H1 (cell line): Measurements from ENCODE around the gene HOMER1. TPM values are rescaled to one million over a fixed set of nuclear protein-coding genes. Genes with fewer than 3 reads are reported as not detected.

Source experiments
- CTCF ChIA-PET: fragments of 300-600 bp; sonication (Branson Sonifier 250); formaldehyde crosslinking; loops from one replicate; lab custom pipeline; 2021; ENCODE audit not compliant: partially characterized antibody; lab: Charles Lee
- POLR2A ChIA-PET: fragments of 300-600 bp; sonication (Branson Sonifier 250); formaldehyde crosslinking; loops from one replicate; lab custom pipeline; 2021; ENCODE audit warnings: inconsistent platforms; ENCODE audit not compliant: partially characterized antibody; lab: Charles Lee
- DNase-seq, 2 experiments: peaks; one replicate each; pipeline versions ENCODE4 v3.0.0 to v3.0.0-alpha.2; 2010 to 2022; ENCODE audit warnings: low spot score in 2 of 2, low read depth in 1 of 2, mixed read lengths in 1 of 2
- FAIRE-seq: peaks from 2 replicates; lab custom pipeline; 2011; peaks lifted over from hg19 to GRCh38; lab: Jason Lieb, UNC
- H2AFZ ChIP-seq: 2 replicates; pipeline ENCODE4 v1.8.1; 2012; ENCODE audit warnings: low read length, inconsistent platforms
- H2AK5ac ChIP-seq: 2 replicates; pipeline ENCODE4 v1.6.1; 2013; ENCODE audit warnings: low read depth, low read length
- H2BK120ac ChIP-seq: replicated peaks from 2 replicates; pipeline ENCODE3; 2013; ENCODE audit warnings: low read depth, low read length, inconsistent platforms
- H2BK12ac ChIP-seq: 2 replicates; pipeline ENCODE4 v1.6.1; 2013; ENCODE audit warnings: low read depth, low read length
- H2BK15ac ChIP-seq: 2 replicates; pipeline ENCODE4 v1.6.1; 2013; ENCODE audit warnings: low read length
- H2BK20ac ChIP-seq: 2 replicates; pipeline ENCODE4 v1.6.1; 2013; ENCODE audit warnings: low read length
- H2BK5ac ChIP-seq: 2 replicates; pipeline ENCODE4 v1.6.1; 2013; ENCODE audit warnings: low read depth, low read length
- H3K14ac ChIP-seq: 2 replicates; pipeline ENCODE4 v1.6.1; 2013; ENCODE audit warnings: inconsistent platforms; ENCODE audit not compliant: insufficient read length
- H3K18ac ChIP-seq: 2 replicates; pipeline ENCODE4 v1.6.1; 2013; ENCODE audit warnings: low read length; ENCODE audit errors: extremely low read depth
- H3K23ac ChIP-seq: 2 replicates; pipeline ENCODE4 v1.6.1; 2013; ENCODE audit warnings: inconsistent platforms; ENCODE audit not compliant: insufficient read length
- H3K23me2 ChIP-seq: 2 replicates; pipeline ENCODE4 v1.6.1; 2013; ENCODE audit warnings: low read depth, low read length
- H3K27ac ChIP-seq: 2 replicates; pipeline ENCODE4 v1.6.1; 2011; ENCODE audit warnings: low read depth, low read length, inconsistent platforms
- H3K27me3 ChIP-seq, 4 experiments: replicated peaks in 1 of 4; 1 replicate in 1 of 4; 2 replicates in 3 of 4; pipeline versions ENCODE4 v1.6.1 to v1.8.1; 2011 to 2013; ENCODE audit warnings: low read length in 3 of 4, mild to moderate bottlenecking in 3 of 4, inconsistent platforms in 2 of 4, mixed read lengths in 2 of 4, moderate library complexity in 1 of 4; ENCODE audit not compliant: control insufficient read depth in 3 of 4, insufficient read depth in 3 of 4; ENCODE audit errors: extremely low read depth in 1 of 4
- H3K36me3 ChIP-seq, 4 experiments: 2 replicates each; pipeline versions ENCODE4 v1.6.1 to v1.8.1; 2011 to 2013; ENCODE audit warnings: mild to moderate bottlenecking in 4 of 4, low read length in 3 of 4, moderate library complexity in 2 of 4, control low read depth in 1 of 4, inconsistent platforms in 1 of 4; ENCODE audit not compliant: insufficient read depth in 4 of 4, control insufficient read depth in 2 of 4
- H3K4ac ChIP-seq: replicated peaks from 2 replicates; pipeline ENCODE3; 2013; ENCODE audit warnings: low read length, low read depth, mixed read lengths, inconsistent platforms; ENCODE audit not compliant: insufficient read length
- H3K4me1 ChIP-seq, 4 experiments: replicated peaks in 1 of 4; 1 replicate in 1 of 4; 2 replicates in 3 of 4; pipeline versions ENCODE4 v1.6.1 to v1.8.1; 2011 to 2013; ENCODE audit warnings: low read length in 3 of 4, inconsistent platforms in 2 of 4, mixed read lengths in 1 of 4; ENCODE audit not compliant: insufficient read depth in 4 of 4, control insufficient read depth in 3 of 4
- H3K4me2 ChIP-seq, 2 experiments: 2 replicates each; pipeline versions ENCODE4 v1.6.1 to v1.8.1; 2011 to 2013; ENCODE audit warnings: low read depth in 2 of 2, low read length in 2 of 2, control low read depth in 1 of 2, inconsistent platforms in 1 of 2, mild to moderate bottlenecking in 1 of 2; ENCODE audit not compliant: insufficient read depth in 1 of 2
- H3K4me3 ChIP-seq, 4 experiments: fragments of 200-600, 300-600 bp in 1 of 4; sonication (generic), shearing (Covaris generic), sonication (Bioruptor Twin) in 1 of 4; 2 replicates each; pipeline versions ENCODE4 v1.5.1 to v1.8.1; 2011 to 2016; ENCODE audit warnings: low read length in 4 of 4, low read depth in 3 of 4, control low read depth in 2 of 4, inconsistent platforms in 2 of 4, mild to moderate bottlenecking in 2 of 4, mixed read lengths in 1 of 4, moderate library complexity in 1 of 4; ENCODE audit not compliant: insufficient read depth in 2 of 4; ENCODE audit errors: extremely low read depth in 1 of 4
- H3K56ac ChIP-seq: replicated peaks from 2 replicates; pipeline ENCODE3; 2013; ENCODE audit warnings: low read depth, mild to moderate bottlenecking, mixed read lengths, low read length, inconsistent platforms; ENCODE audit not compliant: insufficient read length
- H3K79me1 ChIP-seq: 2 replicates; pipeline ENCODE4 v1.6.1; 2013; ENCODE audit warnings: low read depth, low read length, control low read depth
- H3K79me2 ChIP-seq, 2 experiments: 2 replicates each; pipeline versions ENCODE4 v1.6.1 to v1.8.1; 2012 to 2013; ENCODE audit warnings: low read length in 2 of 2, mild to moderate bottlenecking in 2 of 2, inconsistent platforms in 1 of 2; ENCODE audit not compliant: insufficient read depth in 2 of 2, control insufficient read depth in 1 of 2
- H3K9ac ChIP-seq, 4 experiments: replicated peaks in 1 of 4; 1 replicate in 1 of 4; 2 replicates in 3 of 4; pipeline versions ENCODE4 v1.6.1 to v1.8.1; 2011 to 2013; ENCODE audit warnings: low read depth in 3 of 4, low read length in 3 of 4, control low read depth in 2 of 4, mild to moderate bottlenecking in 2 of 4, moderate library complexity in 2 of 4, inconsistent platforms in 1 of 4; ENCODE audit errors: extremely low read depth in 1 of 4
- H3K9me3 ChIP-seq, 2 experiments: 2 replicates each; pipeline versions ENCODE4 v1.6.1 to v1.8.1; 2012 to 2013; ENCODE audit warnings: mild to moderate bottlenecking in 2 of 2, moderate library complexity in 2 of 2, control low read depth in 1 of 2, inconsistent platforms in 1 of 2, low read depth in 1 of 2, low read length in 1 of 2, mixed read lengths in 1 of 2; ENCODE audit not compliant: insufficient read depth in 2 of 2
- H4K20me1 ChIP-seq, 2 experiments: replicated peaks in 1 of 2; 2 replicates each; pipeline versions ENCODE3 to v1.8.1; 2011 to 2013; ENCODE audit warnings: inconsistent platforms in 2 of 2, low read length in 2 of 2, mild to moderate bottlenecking in 1 of 2; ENCODE audit not compliant: insufficient read depth in 2 of 2, control insufficient read depth in 1 of 2
- H4K5ac ChIP-seq: 2 replicates; pipeline ENCODE4 v1.6.1; 2013; ENCODE audit warnings: low read length, low read depth, mixed read lengths, inconsistent platforms; ENCODE audit not compliant: insufficient read length
- H4K8ac ChIP-seq: 2 replicates; pipeline ENCODE4 v1.8.0; 2013; ENCODE audit warnings: mild to moderate bottlenecking, moderate library complexity, low read length, inconsistent platforms; ENCODE audit not compliant: insufficient read depth; ENCODE audit errors: extremely low read depth
- H4K91ac ChIP-seq: replicated peaks from 2 replicates; pipeline ENCODE3; 2013; ENCODE audit warnings: low read length, mixed read lengths, inconsistent platforms; ENCODE audit not compliant: insufficient read length
- CEBPB ChIP-seq: IDR thresholded peaks from 2 replicates; pipeline ENCODE4 v1.6.1; 2012; ENCODE audit warnings: low read depth, low read length
- HDAC2 ChIP-seq, 2 experiments: fragments of 300-600 bp in 1 of 2; sonication (generic) in 1 of 2; IDR thresholded peaks; 2 replicates each; pipeline ENCODE4 v1.6.1; 2011 to 2012; ENCODE audit warnings: low read depth in 2 of 2, low read length in 2 of 2, mild to moderate bottlenecking in 2 of 2, moderate library complexity in 2 of 2, borderline replicate concordance in 1 of 2, inconsistent platforms in 1 of 2
- KDM5A ChIP-seq: fragments of 200-600 bp; IDR thresholded peaks from 2 replicates; pipeline ENCODE4 v1.7.1; 2012; ENCODE audit warnings: mild to moderate bottlenecking, low read length, inconsistent platforms, mixed read lengths
- NRF1 ChIP-seq: IDR thresholded peaks from 2 replicates; pipeline ENCODE4 v1.6.1; 2011; ENCODE audit warnings: mild to moderate bottlenecking, low read depth, low read length, improper control_type of control experiment
- RNF2 ChIP-seq: fragments of 200-900, 300-1000 bp; sonication (generic); IDR thresholded peaks from 2 replicates; pipeline ENCODE4 v1.7.1; 2016; ENCODE audit warnings: borderline replicate concordance, low read depth, mild to moderate bottlenecking, antibody characterized with exemption, low read length; ENCODE audit not compliant: poor library complexity, severe bottlenecking; ENCODE audit errors: missing control alignments
- SP1 ChIP-seq: IDR thresholded peaks from 2 replicates; pipeline ENCODE4 v1.6.1; 2011; ENCODE audit warnings: low read depth, low read length
- TAF7 ChIP-seq: optimal IDR thresholded peaks from 2 replicates; pipeline ENCODE3; 2011; ENCODE audit warnings: low read depth, mild to moderate bottlenecking, inconsistent platforms, low read length, moderate library complexity, borderline replicate concordance
- YY1 ChIP-seq: IDR thresholded peaks from 2 replicates; pipeline ENCODE4 v1.6.1; 2011; ENCODE audit warnings: low read depth, mild to moderate bottlenecking, low read length
- WGBS, 2 experiments: shearing (Covaris generic) in 1 of 2; methylation state at CpG; one replicate each; pipeline versions ENCODE4 v1.1.6 to v1.1.7; 2013 to 2015; ENCODE audit warnings: low lambda C conversion rate in 2 of 2, mixed read lengths in 2 of 2, inconsistent platforms in 1 of 2, low coverage in 1 of 2, missing lambda C conversion rate in 1 of 2; ENCODE audit not compliant: insufficient replicate concordance in 2 of 2, insufficient coverage in 1 of 2, insufficient read length in 1 of 2; ENCODE audit errors: extremely low coverage in 1 of 2, missing lambda C conversion rate in 1 of 2; 5-methylcytosine and 5-hydroxymethylcytosine counted together
- polyA plus RNA-seq, 7 experiments: library from polyadenylated mRNA; depleted of rRNA in 3 of 7; stranded (reverse) in 5 of 7; unstranded in 2 of 7; fragments of >200 nt in 5 of 7; fragments of 200-250 nt in 2 of 7; gene quantifications; 1 replicate in 5 of 7; 2 replicates in 1 of 7; 4 replicates in 1 of 7; pipeline versions ENCODE4 v1.2.1 to v1.2.3, GENCODE V29; 2011 to 2013; ENCODE audit warnings: missing spikeins in 2 of 7, mixed read lengths in 2 of 7
- total RNA-seq: library from RNA; stranded (reverse); fragmentation: NEBNext Ultra II Directional; extraction: Animal tissue kit (Norgen Biotek cat#: 25700); gene quantifications from 2 replicates; pipeline ENCODE4 v1.2.1, GENCODE V29; 2021
- TF ChIP-seq, protein P1 (sequence below): IDR thresholded peaks from 2 replicates; pipeline ENCODE4 v1.6.1; 2012; ENCODE audit warnings: low read length, inconsistent platforms
- TF ChIP-seq, protein P2 (sequence below): IDR thresholded peaks from 2 replicates; pipeline ENCODE4 v1.6.1; 2011; ENCODE audit warnings: low read length, improper control_type of control experiment

HOMER1 gene
- total and polyA plus RNA-seq, 2 of the 8 experiments (the other 6 are each of a cell fraction or from before 2014, with no cell fraction given): 6.4 to 57.9 TPM

DNA sequence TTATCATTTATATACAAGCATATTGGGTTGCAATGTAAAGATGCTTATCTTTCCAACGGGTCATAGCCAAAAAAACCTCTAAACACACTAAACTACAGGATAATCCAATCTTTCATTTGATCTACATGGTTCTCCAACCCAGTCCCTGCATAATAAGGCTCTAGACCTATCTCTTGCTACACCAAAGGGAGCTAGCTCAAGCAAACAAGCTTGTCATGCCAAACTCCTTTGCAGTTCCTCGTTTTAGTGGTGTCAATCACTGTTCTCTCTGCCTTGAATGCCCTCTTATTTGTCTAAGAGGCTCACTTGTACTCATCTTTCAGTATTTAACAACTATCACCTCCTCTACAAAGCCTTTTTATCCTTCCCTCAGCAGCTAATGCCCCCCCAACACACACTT lies 5.6 kb downstream of the HOMER1 start:
- Histone ChIP-seq H3K9me3 (no peaks in the 10 kb centered on the region; a peak in 1 of 4 replicates), H4K20me1 (peaks cover 13 to 24% of the 10 kb centered on the region in 2 experiments), H3K79me2 (peaks cover 10 to 96% of the 10 kb centered on the region in 2 experiments; a peak in 3 of 4 replicates), H3K56ac (no peak overlapping the region), H3K23ac (no peak overlapping the region), H2BK120ac (no peak overlapping the region), H2BK12ac (no peak overlapping the region), H4K5ac (no peak overlapping the region), H2AFZ (no peak overlapping the region), H3K4me3 (0 out of 8 replicates have a peak overlapping the region, but pooled peaks of 2 of the 4 experiments have one; percentile 3 to 80), H2BK15ac (no peak overlapping the region), H3K14ac (no peak overlapping the region), H3K4me1 (peaks cover 6 to 15% (median 12%) of the 10 kb centered on the region in 4 experiments; a peak in 5 of 7 replicates), H3K9ac (no peak overlapping the region), H3K27ac (no peak overlapping the region), H3K18ac (no peak overlapping the region), H2BK20ac (no peak overlapping the region), H3K4me2 (peak overlapping the region; percentile 25 to 28; a peak in 2 of 4 replicates), H2AK5ac (no peak overlapping the region), H3K23me2 (peaks cover 3% of the 10 kb centered on the region; the same call in 1 of the 2 replicates), H3K4ac (no peak overlapping the region), H3K79me1 (peaks cover 8% of the 10 kb centered on the region; the same call in 1 of the 2 replicates), H3K36me3 (no peaks in the 10 kb centered on the region), H3K27me3 (no peaks in the 10 kb centered on the region), H4K8ac (no peak overlapping the region), H2BK5ac (no peak overlapping the region), H4K91ac (no peak overlapping the region)
- ChIA-PET CTCF (no interaction called here), POLR2A (interaction anchor here (0.8 to 1.2 kb wide), 3 partner anchors 15 to 56 kb away, joined by 3 read pairs; no protein-coding TSS in a partner anchor)
- DNase-seq (no peak), FAIRE-seq (no peak)
- WGBS, 2 experiments: 76% methylated on average over 2 of the region's 2 CpGs; no CpG with 5 or more reads in 1 of the 2 experiments
- TF ChIP-seq TAF7 (no peak), NRF1 (no peak), HDAC2 (IDR thresholded peaks at IDR 0.05; ENCODE audit: borderline replicate concordance in 1 of 2, low read depth in 2 of 2, low read length in 2 of 2) (no peak), YY1 (no peak), KDM5A (no peak), SP1 (no peak), RNF2 (no peak), CEBPB (no peak)
- TF ChIP-seq, protein P1, sequence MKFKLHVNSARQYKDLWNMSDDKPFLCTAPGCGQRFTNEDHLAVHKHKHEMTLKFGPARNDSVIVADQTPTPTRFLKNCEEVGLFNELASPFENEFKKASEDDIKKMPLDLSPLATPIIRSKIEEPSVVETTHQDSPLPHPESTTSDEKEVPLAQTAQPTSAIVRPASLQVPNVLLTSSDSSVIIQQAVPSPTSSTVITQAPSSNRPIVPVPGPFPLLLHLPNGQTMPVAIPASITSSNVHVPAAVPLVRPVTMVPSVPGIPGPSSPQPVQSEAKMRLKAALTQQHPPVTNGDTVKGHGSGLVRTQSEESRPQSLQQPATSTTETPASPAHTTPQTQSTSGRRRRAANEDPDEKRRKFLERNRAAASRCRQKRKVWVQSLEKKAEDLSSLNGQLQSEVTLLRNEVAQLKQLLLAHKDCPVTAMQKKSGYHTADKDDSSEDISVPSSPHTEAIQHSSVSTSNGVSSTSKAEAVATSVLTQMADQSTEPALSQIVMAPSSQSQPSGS: no peak
- TF ChIP-seq, protein P2, sequence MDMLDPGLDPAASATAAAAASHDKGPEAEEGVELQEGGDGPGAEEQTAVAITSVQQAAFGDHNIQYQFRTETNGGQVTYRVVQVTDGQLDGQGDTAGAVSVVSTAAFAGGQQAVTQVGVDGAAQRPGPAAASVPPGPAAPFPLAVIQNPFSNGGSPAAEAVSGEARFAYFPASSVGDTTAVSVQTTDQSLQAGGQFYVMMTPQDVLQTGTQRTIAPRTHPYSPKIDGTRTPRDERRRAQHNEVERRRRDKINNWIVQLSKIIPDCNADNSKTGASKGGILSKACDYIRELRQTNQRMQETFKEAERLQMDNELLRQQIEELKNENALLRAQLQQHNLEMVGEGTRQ: no peak
